OCI-LY7 (cell line): Measurements from ENCODE around the gene CDKL1. TPM values are rescaled to one million over a fixed set of nuclear protein-coding genes. Genes with fewer than 3 reads are reported as not detected.

Source experiments
- BruUV-seq: library from RNA; stranded (reverse); fragments of 400-500 nt; replicated peaks from 2 replicates; lab custom pipeline; 2021; lab: Mats Ljungman, UMichigan
- CTCF ChIA-PET: fragments of 300-600 bp; sonication (Branson Sonifier 250); formaldehyde crosslinking; loops from one replicate; lab custom pipeline; 2022; ENCODE audit warnings: antibody characterized with exemption; ENCODE audit not compliant: unreplicated experiment; lab: Charles Lee
- POLR2A ChIA-PET: fragments of 300-600 bp; sonication (Branson Sonifier 250); formaldehyde crosslinking; loops from one replicate; lab custom pipeline; 2022; ENCODE audit warnings: antibody characterized with exemption; lab: Charles Lee
- DNase-seq: peaks from one replicate; pipeline ENCODE4 v3.0.0-alpha.2; 2015; ENCODE audit warnings: low spot score
- H2AFZ ChIP-seq: fragments of 200-600 bp; sonication (generic), shearing (Covaris generic); 2 replicates; pipeline ENCODE4 v1.6.1; 2014; ENCODE audit warnings: mild to moderate bottlenecking, antibody characterized with exemption, low read length, moderate library complexity
- H3K27ac ChIP-seq: fragments of 200-600 bp; sonication (generic); 2 replicates; pipeline ENCODE4 v1.5.1; 2014; ENCODE audit warnings: mixed run types, low read depth, mild to moderate bottlenecking, moderate library complexity, low read length, inconsistent platforms; ENCODE audit not compliant: poor library complexity, severe bottlenecking
- H3K36me3 ChIP-seq: fragments of 200-600 bp; sonication (generic); 2 replicates; pipeline ENCODE4 v1.6.1; 2014; ENCODE audit warnings: mild to moderate bottlenecking, antibody characterized with exemption, low read length, moderate library complexity, mixed read lengths; ENCODE audit not compliant: insufficient read depth
- H3K4me1 ChIP-seq: fragments of 200-600 bp; sonication (generic); 2 replicates; pipeline ENCODE4 v1.5.1; 2014; ENCODE audit warnings: mild to moderate bottlenecking, low read length; ENCODE audit not compliant: insufficient read depth, poor library complexity, severe bottlenecking
- H3K4me2 ChIP-seq: fragments of 200-600 bp; sonication (generic); 2 replicates; pipeline ENCODE4 v1.6.1; 2014; ENCODE audit warnings: mild to moderate bottlenecking, low read length
- H3K4me3 ChIP-seq: fragments of 200-600 bp; sonication (generic); 2 replicates; pipeline ENCODE4 v1.5.1; 2014; ENCODE audit warnings: mild to moderate bottlenecking, low read depth, low read length; ENCODE audit not compliant: poor library complexity, severe bottlenecking
- H3K79me2 ChIP-seq: fragments of 200-600 bp; sonication (generic); 2 replicates; pipeline ENCODE4 v1.6.1; 2016; ENCODE audit warnings: low read depth, mild to moderate bottlenecking, low read length, moderate library complexity, mixed read lengths; ENCODE audit not compliant: insufficient read depth
- H3K9me2 ChIP-seq: fragments of 200-600 bp; sonication (generic); 2 replicates; pipeline ENCODE4 v1.6.1; 2016; ENCODE audit warnings: mild to moderate bottlenecking, low read length, mixed read lengths; ENCODE audit not compliant: insufficient read depth
- H3K9me3 ChIP-seq: fragments of 200-600 bp; sonication (generic); 2 replicates; pipeline ENCODE4 v1.6.1; 2014; ENCODE audit warnings: mild to moderate bottlenecking, mixed run types, low read length, mixed read lengths
- H4K20me1 ChIP-seq: fragments of 200-600 bp; sonication (generic); 2 replicates; pipeline ENCODE4 v1.6.1; 2014; ENCODE audit warnings: mild to moderate bottlenecking, antibody characterized with exemption, low read length, moderate library complexity, mixed read lengths; ENCODE audit not compliant: insufficient read depth
- CTCF ChIP-seq: fragments of 200-600 bp; sonication (generic); conservative IDR thresholded peaks from 2 replicates; pipeline ENCODE4 v1.5.1; 2014; ENCODE audit warnings: mild to moderate bottlenecking, antibody characterized with exemption, low read length, moderate library complexity, mixed read lengths
- EZH2phosphoT487 ChIP-seq: fragments of 200-600 bp; sonication (generic); IDR thresholded peaks from 2 replicates; pipeline ENCODE4 v1.6.1; 2018; ENCODE audit warnings: low read depth, borderline replicate concordance, mild to moderate bottlenecking, mixed run types, antibody characterized with exemption, low read length, moderate library complexity, mixed read lengths
- intact Hi-C: fragments of 100-400 bp; cut with micrococcal nuclease; formaldehyde crosslinking; loops from one replicate; pipeline ENCODE4 v1.10.0; 2022; ENCODE audit not compliant: unreplicated experiment
- total RNA-seq, 2 experiments: library from RNA; depleted of rRNA in 1 of 2; stranded (reverse); fragments of >200 nt in 1 of 2; shearing (Covaris generic) in 1 of 2; gene quantifications; 2 replicates each; pipeline ENCODE4 v1.2.3, GENCODE V29; 2014 to 2022

The CDKL1 gene
- total RNA-seq, 2 experiments from 2014 or later, result 0.09 to 0.36 TPM

DNA sequence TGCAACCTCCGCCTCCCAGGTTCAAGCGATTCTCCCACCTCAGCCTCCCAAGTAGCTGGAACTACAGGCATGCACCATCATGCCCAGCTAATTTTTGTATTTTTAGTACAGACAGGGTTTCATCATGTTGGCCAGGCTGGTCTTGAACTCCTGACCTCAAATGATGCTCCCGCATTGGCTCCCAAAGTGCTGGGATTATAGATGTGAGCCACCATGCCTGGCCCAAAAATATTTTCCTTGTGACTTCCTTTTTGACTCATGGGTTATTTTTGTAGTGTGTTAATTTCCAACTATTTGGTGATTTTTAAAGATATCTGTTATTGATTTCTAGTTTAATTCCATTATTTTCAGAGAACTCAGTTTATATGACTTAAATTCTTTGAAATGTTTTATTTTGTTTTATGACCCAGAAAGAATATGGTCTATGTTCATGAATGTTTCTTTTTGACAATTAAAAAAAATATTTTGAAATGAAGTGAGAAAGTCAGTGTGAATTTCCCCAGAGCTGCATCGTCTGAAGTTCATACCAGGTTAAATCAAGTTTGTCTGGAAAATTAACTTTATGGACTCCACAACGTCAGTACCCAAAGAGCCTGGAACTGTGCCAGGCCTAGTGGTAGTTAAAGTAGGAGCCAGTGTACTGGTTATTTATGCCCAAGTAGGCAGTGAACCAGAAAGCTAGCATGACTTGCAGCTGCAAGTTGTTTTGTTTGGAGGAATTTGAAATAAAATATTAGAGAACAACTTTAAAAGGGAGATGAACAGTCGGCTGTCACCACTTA, 2.8 kb upstream of the CDKL1 start:
- Histone ChIP-seq H4K20me1 (no peaks in the 10 kb centered on the region), H3K4me3 (no peak overlapping the region), H3K4me1 (peaks cover 12% of the 10 kb centered on the region), H3K27ac (no peak overlapping the region), H3K9me3 (no peaks in the 10 kb centered on the region), H3K36me3 (no peaks in the 10 kb centered on the region), H3K9me2 (no peaks in the 10 kb centered on the region), H3K79me2 (no peaks in the 10 kb centered on the region), H2AFZ (no peak overlapping the region), H3K4me2 (no peak overlapping the region)
- intact Hi-C loops, result no loop called here
- BruUV-seq, result no TSS peak
- TF ChIP-seq CTCF (no peak), EZH2phosphoT487 (no peak)
- POLR2A ChIA-PET, result interaction anchor here (0.7 to 0.8 kb wide), 2 partner anchors 237 to 501 kb away, joined by 4 read pairs; no protein-coding TSS in a partner anchor
- CTCF ChIA-PET, result no interaction called here
- DNase-seq, result no peak

GRCh38 chr14:50398189-50398580, 1.5 kb upstream of the CDKL1 start:
- Histone ChIP-seq H2AFZ (no peak overlapping the region), H3K4me3 (no peak overlapping the region), H3K4me1 (peaks cover 12% of the 10 kb centered on the region), H3K4me2 (no peak overlapping the region), H3K27ac (no peak overlapping the region), H3K9me3 (no peaks in the 10 kb centered on the region), H3K79me2 (no peaks in the 10 kb centered on the region), H3K9me2 (no peaks in the 10 kb centered on the region), H3K36me3 (no peaks in the 10 kb centered on the region), H4K20me1 (no peaks in the 10 kb centered on the region)
- intact Hi-C loops, result no loop called here
- no peak for DNase-seq
- ChIA-PET CTCF (no interaction called here), POLR2A (interaction anchor here (0.7 kb wide), 1 partner anchor 1816 kb away, joined by 3 read pairs; no protein-coding TSS in a partner anchor)
- no peak for TF ChIP-seq CTCF
- no peak for TF ChIP-seq EZH2phosphoT487
- BruUV-seq, result no TSS peak
